ENCODE results near the gene MRO. TPM values are rescaled to one million over a fixed set of nuclear protein-coding genes. Genes with fewer than 3 reads are reported as not detected.

MRO gene
- total RNA-seq, 2 experiments from 2014 or later: not detected

DNA sequence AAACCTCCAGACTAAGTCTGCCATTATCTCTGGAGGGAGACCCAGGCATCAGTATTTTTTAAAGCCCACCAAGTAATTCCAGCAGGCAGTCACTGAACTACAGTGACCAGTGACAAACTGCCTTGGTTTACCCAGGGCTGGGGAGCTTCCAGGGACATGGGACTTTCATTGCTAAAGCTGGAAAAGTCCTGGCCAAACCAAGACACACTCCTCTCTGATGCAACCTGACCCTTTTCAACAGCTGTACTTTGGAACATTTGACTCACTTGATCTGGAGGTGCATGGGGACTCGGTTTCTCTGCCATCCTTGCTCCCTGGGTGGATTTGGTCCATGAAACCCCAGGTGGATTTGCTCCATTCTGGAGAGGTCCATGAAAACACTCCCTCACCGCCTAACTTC lies 7.0 kb downstream of the MRO start:
- CTCF ChIA-PET: no interaction called here
- H3K9me3 Mint-ChIP-seq (ENCODE audit: low read depth): no peaks in the 10 kb centered on the region
- POLR2A ChIA-PET: no interaction called here
- H3K4me3 Mint-ChIP-seq: no peak overlapping the region
- DNase-seq (no peak), ATAC-seq (no peak)
- peaks cover 13% of the 10 kb centered on the region for H3K27me3 Mint-ChIP-seq
- H3K36me3 Mint-ChIP-seq (ENCODE audit: low read depth): no peaks in the 10 kb centered on the region
- intact Hi-C loops (cut with DNase I, micrococcal nuclease): no loop called here
- no peaks in the 10 kb centered on the region for H3K4me1 Mint-ChIP-seq
- H3K27ac Mint-ChIP-seq: no peak overlapping the region

DNA sequence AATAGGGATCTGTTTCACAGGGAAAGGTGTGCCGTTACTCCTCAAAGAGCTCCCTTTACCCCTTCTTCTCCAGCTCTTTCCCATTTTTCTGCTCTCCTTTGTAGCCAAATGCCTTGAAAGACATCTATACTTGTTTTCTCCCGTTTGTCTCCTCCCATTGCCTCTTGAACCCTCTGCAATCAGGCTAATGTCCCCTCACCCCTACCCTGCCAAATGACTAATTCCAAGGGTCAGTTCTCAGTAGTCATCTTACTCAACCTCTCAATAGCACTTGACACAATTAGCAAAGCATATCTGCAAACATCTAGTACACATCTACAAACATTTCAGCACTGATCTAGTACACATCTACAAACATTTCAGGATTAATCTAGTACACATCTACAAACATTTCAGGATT lies 12.6 kb downstream of the MRO start:
- H3K27ac Mint-ChIP-seq: no peak overlapping the region
- no peaks in the 10 kb centered on the region for H3K4me1 Mint-ChIP-seq
- intact Hi-C loops (cut with DNase I, micrococcal nuclease): no loop called here
- CTCF ChIA-PET: no interaction called here
- H3K4me3 Mint-ChIP-seq: no peak overlapping the region
- POLR2A ChIA-PET: interaction anchor here (0.6 kb wide), 1 partner anchor 358 kb away, joined by 3 read pairs; no protein-coding TSS in a partner anchor
- H3K9me3 Mint-ChIP-seq (ENCODE audit: low read depth): no peaks in the 10 kb centered on the region
- H3K27me3 Mint-ChIP-seq: peaks cover 3% of the 10 kb centered on the region
- no peaks in the 10 kb centered on the region for H3K36me3 Mint-ChIP-seq (ENCODE audit: low read depth)
- ATAC-seq: no peak
- no peak for DNase-seq

DNA sequence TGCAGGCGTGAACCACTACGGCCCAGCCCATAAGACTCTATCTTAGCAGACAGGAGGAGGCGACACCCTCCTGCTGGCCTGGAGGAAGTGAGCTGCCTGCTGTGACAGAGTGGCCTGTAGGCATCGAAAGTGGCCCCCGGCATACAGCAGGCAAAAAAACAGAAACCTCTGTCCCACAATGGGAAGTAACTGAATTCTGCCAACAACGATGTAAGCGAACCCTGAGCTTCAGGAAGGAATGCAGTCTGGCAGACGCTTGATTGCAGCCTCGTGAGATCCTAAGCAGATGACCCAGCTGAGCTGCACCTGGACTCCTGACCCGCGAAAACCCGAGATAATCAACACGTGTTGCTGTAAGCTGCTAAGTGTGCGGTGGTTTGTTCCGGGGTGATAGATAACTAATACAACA lies 13.6 kb downstream of the MRO start:
- peaks cover 3% of the 10 kb centered on the region for H3K27me3 Mint-ChIP-seq
- H3K4me1 Mint-ChIP-seq: no peaks in the 10 kb centered on the region
- H3K4me3 Mint-ChIP-seq: no peak overlapping the region
- no peak overlapping the region for H3K27ac Mint-ChIP-seq
- DNase-seq: peak; percentile 10
- intact Hi-C loops (cut with DNase I, micrococcal nuclease): no loop called here
- ATAC-seq: peak; percentile 30
- H3K9me3 Mint-ChIP-seq (ENCODE audit: low read depth): no peaks in the 10 kb centered on the region
- no peaks in the 10 kb centered on the region for H3K36me3 Mint-ChIP-seq (ENCODE audit: low read depth)
- CTCF ChIA-PET: no interaction called here
- POLR2A ChIA-PET: no interaction called here

DNA sequence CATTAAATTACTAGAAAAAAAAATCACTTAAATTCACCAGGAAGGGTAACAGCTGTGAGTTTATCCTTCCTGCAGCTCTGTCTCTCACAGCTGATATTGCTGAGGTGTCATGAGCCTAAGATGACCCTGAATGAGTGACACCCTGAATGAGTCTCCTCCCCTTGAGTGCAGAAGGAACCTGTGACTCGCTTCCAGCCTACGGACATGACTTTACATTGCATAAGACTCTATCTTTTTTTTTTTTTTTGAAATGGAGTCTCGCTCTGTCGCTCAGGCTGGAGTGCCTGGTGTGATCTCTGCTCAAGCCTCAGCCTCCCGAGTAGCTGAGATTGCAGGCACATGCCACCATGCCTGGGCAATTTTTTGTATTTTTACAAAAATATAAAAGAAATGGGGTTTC lies 14.1 kb downstream of the MRO start:
- no peak overlapping the region for H3K27ac Mint-ChIP-seq
- H3K27me3 Mint-ChIP-seq: peaks cover 3% of the 10 kb centered on the region
- intact Hi-C loops (cut with DNase I, micrococcal nuclease): no loop called here
- no peaks in the 10 kb centered on the region for H3K36me3 Mint-ChIP-seq (ENCODE audit: low read depth)
- CTCF ChIA-PET: no interaction called here
- H3K4me3 Mint-ChIP-seq: no peak overlapping the region
- H3K9me3 Mint-ChIP-seq (ENCODE audit: low read depth): no peaks in the 10 kb centered on the region
- POLR2A ChIA-PET: no interaction called here
- peak; percentile 56 for DNase-seq
- H3K4me1 Mint-ChIP-seq: no peaks in the 10 kb centered on the region
- peak; percentile 97 for ATAC-seq

DNA sequence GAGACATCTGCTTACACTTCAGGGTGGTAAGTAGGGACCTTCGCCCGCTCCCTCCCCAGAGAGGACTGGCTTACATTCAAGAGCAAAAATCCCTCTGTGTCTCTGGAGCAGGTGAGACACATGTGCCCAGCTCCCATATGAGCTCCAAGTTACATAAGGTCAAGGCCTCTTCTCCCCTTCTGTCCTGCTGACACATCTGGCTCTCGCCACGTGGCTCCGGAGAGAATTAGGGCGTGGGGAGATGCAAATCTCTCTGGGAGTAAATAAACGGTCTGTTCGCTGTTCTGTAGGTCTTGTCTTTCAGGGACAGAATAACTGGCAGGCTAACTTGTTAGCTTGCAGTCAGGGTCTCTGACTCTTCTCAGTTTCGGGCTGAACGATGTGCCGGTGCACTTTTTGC lies 16.2 kb downstream of the MRO start:
- Mint-ChIP-seq H3K27me3 (peaks cover 7% of the 10 kb centered on the region), H3K27ac (no peak overlapping the region), H3K9me3 (ENCODE audit: low read depth) (no peaks in the 10 kb centered on the region), H3K4me3 (no peak overlapping the region), H3K36me3 (ENCODE audit: low read depth) (no peaks in the 10 kb centered on the region), H3K4me1 (no peaks in the 10 kb centered on the region)
- ChIA-PET CTCF (no interaction called here), POLR2A (no interaction called here)
- intact Hi-C loops (cut with DNase I, micrococcal nuclease): no loop called here
- no peak for DNase-seq
- no peak for ATAC-seq

DNA sequence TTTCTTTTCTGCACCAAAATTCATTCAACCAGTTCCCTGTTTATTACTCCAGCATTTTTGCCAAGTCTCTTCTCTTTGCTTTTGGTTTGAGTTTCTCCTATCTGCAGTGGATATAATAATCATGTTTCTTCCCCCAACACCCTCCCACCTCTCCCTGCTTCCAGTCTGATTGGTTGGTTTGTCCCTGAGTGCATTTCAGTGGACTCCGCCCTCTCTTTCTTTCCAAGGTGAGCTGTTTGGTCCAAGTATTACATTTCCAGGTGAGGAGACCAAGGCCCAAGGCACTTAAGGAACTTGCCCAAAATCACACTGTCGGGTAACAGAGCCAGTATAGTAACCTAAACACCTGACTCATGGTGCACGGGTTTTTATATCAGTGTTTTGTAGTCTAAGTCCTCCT lies 17.7 kb downstream of the MRO start:
- no peak overlapping the region for H3K27ac Mint-ChIP-seq
- H3K4me1 Mint-ChIP-seq: no peaks in the 10 kb centered on the region

DNA sequence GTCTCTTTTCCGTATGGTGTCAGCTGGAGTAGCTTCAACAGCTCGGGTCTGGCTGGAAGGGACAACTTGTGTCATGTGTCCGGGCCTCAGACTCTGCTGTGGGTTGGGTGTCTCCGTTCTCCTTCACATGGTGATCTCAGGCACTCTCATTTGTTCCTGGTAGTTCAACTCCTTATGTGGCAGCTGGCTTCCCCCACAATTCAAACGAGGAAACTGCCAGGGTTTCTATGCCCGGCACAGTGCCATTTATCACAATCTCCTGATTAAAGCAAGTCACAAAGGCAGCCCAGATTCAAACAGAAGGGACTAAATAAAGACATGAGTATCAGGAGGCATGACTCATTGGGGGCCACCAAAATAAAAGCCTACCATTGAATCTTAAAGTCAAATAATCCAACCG lies 22.7 kb downstream of the MRO start:
- intact Hi-C loops (cut with DNase I, micrococcal nuclease): no loop called here
- no peaks in the 10 kb centered on the region for H3K9me3 Mint-ChIP-seq (ENCODE audit: low read depth)
- no peak for ATAC-seq

More for the DNA sequence above, 17.7 kb downstream of the MRO start:
- no peak overlapping the region for H3K4me3 Mint-ChIP-seq
- H3K27me3 Mint-ChIP-seq: peaks cover 10% of the 10 kb centered on the region
- no peaks in the 10 kb centered on the region for H3K9me3 Mint-ChIP-seq (ENCODE audit: low read depth)
- ChIA-PET POLR2A (no interaction called here), CTCF (no interaction called here)
- intact Hi-C loops (cut with DNase I, micrococcal nuclease): no loop called here
- DNase-seq (no peak), ATAC-seq (no peak)
- no peaks in the 10 kb centered on the region for H3K36me3 Mint-ChIP-seq (ENCODE audit: low read depth)

DNA sequence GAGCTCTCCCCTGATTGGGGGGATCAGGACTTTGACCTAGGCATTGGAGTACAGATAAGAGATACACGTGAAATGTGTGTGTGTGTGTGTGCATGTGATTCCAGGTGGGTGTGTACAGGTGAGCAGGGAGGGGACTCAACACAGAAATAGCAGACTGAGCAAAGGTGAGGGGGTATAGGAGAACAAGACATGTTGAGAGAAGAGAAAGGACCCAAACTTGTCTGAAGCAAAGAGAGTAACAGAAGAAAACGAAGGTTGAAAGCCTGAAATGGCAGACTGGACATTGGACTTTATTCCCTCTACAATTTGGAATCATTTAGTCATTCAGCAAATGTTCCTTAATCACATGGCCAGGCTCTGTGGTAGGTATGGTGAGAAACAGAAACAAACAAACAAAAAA lies 23.3 kb downstream of the MRO start:
- POLR2A ChIA-PET: no interaction called here
- no peak for ATAC-seq
- intact Hi-C loops (cut with DNase I, micrococcal nuclease): no loop called here
- Mint-ChIP-seq H3K36me3 (ENCODE audit: low read depth) (no peaks in the 10 kb centered on the region), H3K27ac (no peak overlapping the region), H3K27me3 (peaks cover 20% of the 10 kb centered on the region), H3K4me3 (no peak overlapping the region), H3K4me1 (no peaks in the 10 kb centered on the region), H3K9me3 (ENCODE audit: low read depth) (no peaks in the 10 kb centered on the region)
- no peak for DNase-seq
- CTCF ChIA-PET: no interaction called here

More for the DNA sequence above, 22.7 kb downstream of the MRO start:
- Mint-ChIP-seq H3K27me3 (peaks cover 20% of the 10 kb centered on the region), H3K4me3 (no peak overlapping the region), H3K36me3 (ENCODE audit: low read depth) (no peaks in the 10 kb centered on the region), H3K4me1 (no peaks in the 10 kb centered on the region), H3K27ac (no peak overlapping the region)
- DNase-seq: no peak
- CTCF ChIA-PET: no interaction called here
- POLR2A ChIA-PET: no interaction called here

DNA sequence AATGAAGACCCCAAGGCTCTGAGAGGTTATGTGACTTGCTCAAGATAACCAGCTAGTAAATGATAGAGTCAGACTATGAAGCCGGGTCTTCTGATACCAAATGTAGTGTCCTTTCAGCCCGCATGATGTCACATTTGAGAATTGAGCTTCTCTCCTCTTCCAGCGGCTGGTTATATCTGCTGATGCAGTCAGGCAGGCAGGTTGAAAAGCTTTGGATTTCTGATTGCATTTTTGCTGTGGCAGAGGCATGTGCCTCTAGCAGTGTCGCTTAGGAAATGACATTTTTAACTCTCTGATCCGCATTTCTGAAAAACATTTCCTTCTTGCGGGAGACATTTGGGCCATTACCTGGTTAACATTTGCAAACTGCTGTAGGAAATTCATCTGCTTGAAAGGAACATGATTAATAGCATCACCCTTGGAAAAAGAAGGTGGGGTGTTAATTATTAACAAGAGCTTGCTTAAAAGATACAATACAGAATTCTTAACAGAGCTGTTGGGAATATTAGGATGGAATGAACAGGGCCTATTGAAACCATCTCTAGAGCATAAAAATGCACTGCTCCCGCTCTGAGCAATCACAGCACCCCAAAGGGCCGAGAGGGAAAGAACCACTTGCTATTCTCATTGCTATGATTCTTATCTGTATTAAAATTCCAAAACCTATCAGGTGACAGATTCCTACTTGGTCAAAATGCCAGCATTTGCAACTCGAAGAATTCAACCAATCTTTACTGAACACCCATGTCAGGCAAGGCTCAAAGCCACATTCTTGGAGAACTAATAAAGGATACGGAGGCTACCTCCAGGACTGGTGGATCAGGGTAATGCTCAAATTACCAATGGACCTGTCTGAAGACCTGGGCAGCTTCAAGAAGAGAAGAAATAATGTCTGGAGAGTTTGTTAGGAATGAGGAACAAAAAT lies 25.9 kb downstream of the MRO start:
- Mint-ChIP-seq H3K27ac (no peak overlapping the region), H3K27me3 (peaks cover 17% of the 10 kb centered on the region), H3K9me3 (ENCODE audit: low read depth) (no peaks in the 10 kb centered on the region), H3K4me1 (no peaks in the 10 kb centered on the region), H3K36me3 (ENCODE audit: low read depth) (no peaks in the 10 kb centered on the region), H3K4me3 (no peak overlapping the region)
- no peak for DNase-seq
- intact Hi-C loops (cut with DNase I, micrococcal nuclease): no loop called here
- CTCF ChIA-PET: no interaction called here
- POLR2A ChIA-PET: no interaction called here
- no peak for ATAC-seq

DNA sequence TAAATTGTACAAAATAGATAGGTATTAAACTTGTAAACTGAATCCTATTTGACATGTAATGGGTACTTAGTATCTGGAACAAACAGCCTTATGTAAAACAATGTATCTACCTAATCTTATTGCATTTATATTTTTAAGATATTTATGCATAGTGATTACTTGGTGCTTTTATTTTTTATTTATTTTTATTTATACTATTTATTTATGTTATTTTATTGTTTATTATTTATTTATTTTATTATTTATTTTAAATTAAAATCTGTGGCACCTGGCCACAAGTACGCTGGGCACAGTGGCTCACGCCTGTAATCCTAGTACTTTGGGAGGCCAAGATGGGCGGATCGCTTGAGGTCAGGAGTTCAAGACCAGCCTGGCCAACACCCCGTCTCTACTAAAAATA lies 26.9 kb downstream of the MRO start:
- POLR2A ChIA-PET: no interaction called here
- no peak for ATAC-seq
- CTCF ChIA-PET: no interaction called here

DNA sequence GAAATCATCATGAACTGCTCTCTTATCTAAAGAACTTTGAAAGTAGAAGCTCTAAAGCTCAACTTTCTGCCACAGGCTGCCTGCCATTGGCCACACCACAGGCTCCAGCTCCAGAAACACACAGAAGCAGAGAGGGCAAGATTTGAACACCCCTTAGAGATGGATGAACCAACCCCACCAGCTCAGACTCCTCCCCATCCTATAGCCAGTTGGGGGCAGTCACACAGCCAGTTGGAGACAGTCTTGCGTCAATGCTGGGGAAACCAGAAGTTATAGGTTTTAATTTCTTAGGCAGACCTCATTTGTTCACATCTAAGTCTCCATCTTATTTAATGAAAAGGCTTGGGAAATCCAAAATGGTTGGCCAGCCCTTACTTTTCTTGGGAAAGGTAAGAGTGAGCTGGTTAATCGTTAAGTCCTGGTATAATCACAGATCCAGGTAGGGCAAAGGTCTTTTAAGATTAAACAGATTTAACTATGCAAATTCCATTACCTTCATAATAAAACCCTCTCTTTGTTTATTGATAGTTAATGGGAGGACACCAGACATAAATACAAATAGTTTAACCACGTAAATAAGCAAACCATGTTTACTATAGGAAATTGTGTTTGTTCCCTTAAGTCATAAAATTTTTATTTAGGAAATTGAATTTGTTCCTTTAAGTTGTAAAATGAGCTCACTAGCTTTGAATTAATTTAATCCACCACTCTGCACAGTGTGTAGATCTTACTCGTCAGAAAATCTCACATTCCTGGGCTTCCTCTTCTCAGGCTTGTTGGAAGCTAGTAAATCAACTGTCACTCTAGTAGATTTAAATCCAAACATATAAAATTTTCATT lies 28.0 kb downstream of the MRO start:
- Mint-ChIP-seq H3K27ac (no peak overlapping the region), H3K4me3 (no peak overlapping the region), H3K4me1 (no peaks in the 10 kb centered on the region), H3K36me3 (ENCODE audit: low read depth) (no peaks in the 10 kb centered on the region), H3K27me3 (peaks cover 10% of the 10 kb centered on the region), H3K9me3 (ENCODE audit: low read depth) (no peaks in the 10 kb centered on the region)
- ATAC-seq (no peak), DNase-seq (no peak)
- POLR2A ChIA-PET: interaction anchor here (0.6 kb wide), 1 partner anchor 37 kb away, joined by 14 read pairs; no protein-coding TSS in a partner anchor
- intact Hi-C loops (cut with DNase I, micrococcal nuclease): no loop called here
- CTCF ChIA-PET: interaction anchor here (0.6 kb wide), 1 partner anchor 9 kb away, joined by 3 read pairs; no protein-coding TSS in a partner anchor

More for the DNA sequence above, 26.9 kb downstream of the MRO start:
- intact Hi-C loops (cut with DNase I, micrococcal nuclease): no loop called here
- no peak overlapping the region for H3K27ac Mint-ChIP-seq
- H3K36me3 Mint-ChIP-seq (ENCODE audit: low read depth): no peaks in the 10 kb centered on the region
- DNase-seq: no peak
- no peaks in the 10 kb centered on the region for H3K9me3 Mint-ChIP-seq (ENCODE audit: low read depth)
- H3K27me3 Mint-ChIP-seq: peaks cover 17% of the 10 kb centered on the region
- no peak overlapping the region for H3K4me3 Mint-ChIP-seq
- H3K4me1 Mint-ChIP-seq: no peaks in the 10 kb centered on the region

DNA sequence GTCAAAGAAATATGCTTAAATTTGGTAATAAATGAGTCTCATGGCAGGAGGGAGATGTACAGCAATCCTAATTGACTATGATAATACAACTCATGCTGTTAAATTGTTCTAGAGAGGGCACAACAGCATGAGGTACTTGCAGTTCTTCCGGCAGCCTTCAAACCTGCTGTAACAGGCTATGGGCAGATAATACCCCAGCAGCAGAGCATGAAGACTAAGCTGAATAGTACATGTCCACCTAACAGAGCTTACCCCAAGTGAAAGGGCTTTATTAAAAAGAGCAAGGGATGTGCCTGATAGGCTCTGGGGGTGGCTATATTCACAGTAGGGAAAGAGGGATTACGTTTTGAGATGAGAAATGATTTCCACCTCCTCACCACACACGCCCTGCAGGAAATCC lies 28.9 kb downstream of the MRO start:
- Mint-ChIP-seq H3K4me3 (no peak overlapping the region), H3K27ac (no peak overlapping the region), H3K27me3 (peaks cover 5% of the 10 kb centered on the region), H3K9me3 (ENCODE audit: low read depth) (no peaks in the 10 kb centered on the region), H3K36me3 (ENCODE audit: low read depth) (no peaks in the 10 kb centered on the region), H3K4me1 (no peaks in the 10 kb centered on the region)
- DNase-seq (no peak), ATAC-seq (no peak)
- intact Hi-C loops (cut with DNase I, micrococcal nuclease): no loop called here
- CTCF ChIA-PET: no interaction called here
- POLR2A ChIA-PET: no interaction called here
